NCI-H748 treated with DMSO at 0.1 percent for 48 hours (cell line): Measurements from ENCODE around the gene FNDC11.
"Not testable (repeated sequence)": the region's sequence is repeated elsewhere in the genome, so short reads cannot be mapped to it uniquely, and the experiment has no call there.

Experiments
- DNase-seq: peaks from one replicate; lab custom pipeline; 2025; lab: John Stamatoyannopoulos, UW

Gene FNDC11

GRCh38 chr20:63553933-63554290, at the start of gene FNDC11:
Gene FNDC11, plus strand, starts transcription at chr20:63554159. Its CDS starts 1,505 bp downstream, at chr20:63555664.
- DNase-seq = peak; percentile 4

- DNase-seq = no peak
Measured at GRCh38 chr20:63504642-63505041, 49.3 kb upstream of the FNDC11 start.

GRCh38 chr20:63505281-63505680, 48.7 kb upstream of the FNDC11 start:
- DNase-seq = no peak

GRCh38 chr20:63505723-63506122, 48.2 kb upstream of the FNDC11 start:
- DNase-seq = no peak

- DNase-seq = no peak
Measured at GRCh38 chr20:63507083-63507743, 46.7 kb upstream of the FNDC11 start.

- DNase-seq = no peak
Measured at GRCh38 chr20:63508072-63508768, 45.7 kb upstream of the FNDC11 start.

- DNase-seq = no peak
Measured at GRCh38 chr20:63509088-63509564, 44.8 kb upstream of the FNDC11 start.

GRCh38 chr20:63513207-63513606, 40.8 kb upstream of the FNDC11 start:
- no peak for DNase-seq

GRCh38 chr20:63514520-63514919, 39.4 kb upstream of the FNDC11 start:
- DNase-seq = not testable (repeated sequence)

- no peak for DNase-seq
Measured at GRCh38 chr20:63517376-63518309, 36.3 kb upstream of the FNDC11 start.

GRCh38 chr20:63518351-63518861, 35.6 kb upstream of the FNDC11 start:
- no peak for DNase-seq

GRCh38 chr20:63518946-63519667, 34.9 kb upstream of the FNDC11 start:
- DNase-seq = no peak

- DNase-seq = no peak
Measured at GRCh38 chr20:63519668-63520503, 34.1 kb upstream of the FNDC11 start.

GRCh38 chr20:63520504-63520933, 33.4 kb upstream of the FNDC11 start, which contains the start of gene PPDPF:
Gene PPDPF, plus strand, starts transcription at chr20:63520765. Its CDS starts 544 bp downstream, at chr20:63521309.
- DNase-seq = peak; percentile 13

- peak; percentile 16 for DNase-seq
Measured at GRCh38 chr20:63520934-63521601, 32.9 kb upstream of the FNDC11 start.

- DNase-seq = no peak
Measured at GRCh38 chr20:63521602-63522001, 32.4 kb upstream of the FNDC11 start.

- DNase-seq = no peak
Measured at GRCh38 chr20:63522091-63522868, 31.7 kb upstream of the FNDC11 start.

- no peak for DNase-seq
Measured at GRCh38 chr20:63522981-63523611, 30.9 kb upstream of the FNDC11 start.

- DNase-seq = no peak
Measured at GRCh38 chr20:63525185-63525584, 28.8 kb upstream of the FNDC11 start.
